GM19455 (cell line): ENCODE data around the gene SPATA4.
"Not testable (repeated sequence)": the region's sequence is repeated elsewhere in the genome, so short reads cannot be mapped to it uniquely, and the experiment has no call there.

Experiments
- ATAC-seq: cut with Tn5 transposase; IDR thresholded peaks from one replicate; pipeline ENCODE4 v1.9.1; 2021; ENCODE audit not compliant: unreplicated experiment

SPATA4 gene

DNA sequence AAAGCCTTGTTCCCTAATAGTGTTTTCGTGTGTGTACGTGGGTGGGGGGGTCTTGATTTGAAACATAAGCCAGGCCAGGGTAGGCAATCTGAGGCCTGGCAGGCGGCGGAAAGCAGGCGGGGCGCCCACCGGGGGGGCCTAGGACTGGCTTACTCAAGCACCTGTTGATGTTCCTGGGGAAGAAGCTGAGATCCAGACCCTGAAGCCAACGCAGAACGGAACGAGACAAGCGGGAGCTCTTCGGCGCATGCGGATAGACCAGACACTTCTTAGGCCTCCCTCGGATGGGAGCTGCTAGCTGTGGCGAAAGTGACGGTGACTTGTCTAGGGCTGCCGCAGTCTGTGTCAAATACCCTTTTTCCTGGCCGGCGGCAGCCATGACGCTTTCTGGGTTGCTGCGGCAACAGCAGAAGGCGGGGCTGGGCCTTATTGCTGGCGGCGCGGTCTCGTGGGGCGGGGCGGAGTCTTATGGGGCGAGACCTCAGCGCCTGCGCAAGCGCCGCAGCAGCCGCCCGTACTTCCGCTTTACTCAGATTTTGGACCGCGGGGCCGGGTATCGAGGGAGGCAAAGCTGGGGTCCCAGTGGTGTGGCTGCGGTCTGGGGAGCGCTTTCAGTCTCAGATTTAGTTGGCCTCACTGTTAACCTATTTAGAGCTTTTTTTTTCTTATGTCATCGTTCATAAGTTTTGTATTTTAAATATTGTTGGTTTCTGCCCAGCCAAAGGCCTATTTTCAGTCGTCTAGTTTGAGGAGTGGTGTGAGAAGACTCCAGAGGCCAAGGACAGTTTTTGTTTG is at the start of gene SPATA4:
SPATA4 (minus strand) TSS at position 402 of the 795 bp plus-strand sequence; CDS start at position 379, 23 bp downstream.
- peak; percentile 97 for ATAC-seq

GRCh38 chr4:176242764-176243347 is 47.5 kb upstream of the SPATA4 start:
- no peak for ATAC-seq

- no peak for ATAC-seq
Measured at GRCh38 chr4:176241703-176242102, 46.3 kb upstream of the SPATA4 start.

GRCh38 chr4:176238826-176239225 is 43.4 kb upstream of the SPATA4 start:
- ATAC-seq = no peak

GRCh38 chr4:176238157-176238610 is 42.8 kb upstream of the SPATA4 start:
- no peak for ATAC-seq

DNA sequence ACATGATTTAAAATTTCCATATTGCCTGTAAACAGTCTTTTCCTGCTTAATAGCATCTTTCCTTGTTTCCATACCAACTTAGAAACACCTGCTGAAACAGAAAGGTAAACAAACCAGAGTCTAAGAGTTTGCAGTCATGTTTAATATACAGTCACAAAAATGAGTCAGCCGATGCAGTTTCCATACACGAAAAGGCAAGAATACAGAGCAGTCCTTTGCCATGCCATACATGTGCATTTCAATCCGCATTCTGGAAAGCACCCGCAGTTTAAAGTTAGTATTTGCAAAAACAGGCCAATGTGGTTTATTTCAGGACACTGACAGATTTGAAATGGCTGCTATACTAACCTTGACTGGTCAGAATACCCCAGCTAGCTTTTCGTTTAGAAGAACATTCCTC is 41.6 kb upstream of the SPATA4 start:
- ATAC-seq = no peak

DNA sequence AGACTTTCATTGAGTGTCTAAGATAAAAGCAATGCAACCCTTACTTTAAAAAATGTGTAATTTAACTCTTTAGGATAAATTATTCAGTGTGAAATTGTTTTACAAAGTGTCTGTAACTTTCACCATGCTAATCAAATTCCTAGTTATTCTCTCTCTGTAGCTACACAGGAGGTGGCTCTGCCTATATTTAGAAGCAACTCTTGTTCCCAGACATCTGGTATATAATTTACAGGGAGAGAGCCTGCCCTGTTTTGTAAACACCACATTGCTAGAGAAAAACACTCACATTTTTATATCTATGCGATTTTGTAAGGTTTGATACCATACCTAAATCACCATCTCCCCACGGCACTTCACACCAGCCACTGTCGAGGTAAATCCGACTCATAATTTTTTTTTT is 35.5 kb upstream of the SPATA4 start:
- ATAC-seq = no peak

- no peak for ATAC-seq
Measured at GRCh38 chr4:176229645-176230044, 34.3 kb upstream of the SPATA4 start.

- ATAC-seq = no peak
Measured at GRCh38 chr4:176226736-176227135, 31.4 kb upstream of the SPATA4 start.

- ATAC-seq = no peak
Measured at GRCh38 chr4:176223561-176223960, 28.2 kb upstream of the SPATA4 start.

- no peak for ATAC-seq
Measured at GRCh38 chr4:176222149-176222548, 26.8 kb upstream of the SPATA4 start.

DNA sequence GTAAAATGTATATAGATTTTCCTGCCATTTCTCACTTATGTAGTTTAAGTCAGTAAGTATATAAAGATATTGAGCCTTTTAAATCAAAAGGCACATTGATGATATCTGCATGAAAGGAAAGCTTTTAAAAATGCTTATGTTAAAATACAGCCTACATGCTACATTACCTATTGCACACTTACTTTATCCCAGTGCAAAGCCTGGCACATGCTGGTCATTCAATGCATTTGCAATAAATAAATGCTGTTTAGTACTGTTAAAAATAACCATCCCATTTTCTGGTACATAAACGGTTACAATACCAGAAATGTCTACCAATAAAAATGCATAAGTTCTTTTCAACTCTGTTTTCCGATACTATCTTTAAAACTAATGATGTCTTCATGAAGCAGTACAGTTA is 22.1 kb upstream of the SPATA4 start:
- ATAC-seq = no peak

- ATAC-seq = not testable (repeated sequence)
Measured at GRCh38 chr4:176212351-176212750, 17.0 kb upstream of the SPATA4 start.

DNA sequence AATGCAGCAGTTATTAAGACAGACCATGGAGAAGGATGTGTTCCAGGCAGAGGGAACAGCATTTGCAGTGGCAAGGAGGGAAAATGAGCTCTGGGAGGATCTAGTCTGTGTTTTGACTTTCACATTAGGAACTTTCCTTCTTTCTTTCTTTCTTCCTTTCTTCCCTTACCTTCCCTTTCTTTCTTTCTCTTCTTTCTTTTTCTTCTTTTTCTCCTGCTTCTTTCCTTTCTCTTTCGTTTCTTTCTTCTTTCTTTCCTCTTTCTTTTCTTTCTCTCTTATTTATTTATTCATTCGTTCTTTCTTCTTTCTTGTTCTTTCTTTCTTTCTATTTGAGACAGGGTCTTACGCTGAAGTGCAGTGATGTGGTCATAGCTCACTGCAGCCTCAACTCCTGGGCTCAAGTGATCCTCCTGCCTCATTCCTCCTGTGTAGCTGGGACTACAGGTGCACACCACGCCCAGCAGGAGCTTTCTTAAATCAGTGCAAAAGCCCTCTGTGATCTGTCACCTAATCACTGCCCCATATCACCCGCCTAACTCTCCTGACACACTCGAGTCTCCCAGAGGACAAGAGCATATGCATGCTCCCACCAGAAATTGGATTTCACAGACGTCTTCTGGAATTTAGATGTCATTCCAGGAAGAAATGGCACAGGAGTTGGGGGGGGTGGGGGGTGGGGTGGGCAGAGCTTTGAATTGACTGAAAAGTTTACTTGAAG is 15.4 kb upstream of the SPATA4 start:
- no peak for ATAC-seq

GRCh38 chr4:176210101-176210500 is 14.7 kb upstream of the SPATA4 start:
- no peak for ATAC-seq

GRCh38 chr4:176209535-176209934 is 14.2 kb upstream of the SPATA4 start:
- ATAC-seq = no peak

GRCh38 chr4:176207839-176208238 is 12.5 kb upstream of the SPATA4 start:
- ATAC-seq = no peak

DNA sequence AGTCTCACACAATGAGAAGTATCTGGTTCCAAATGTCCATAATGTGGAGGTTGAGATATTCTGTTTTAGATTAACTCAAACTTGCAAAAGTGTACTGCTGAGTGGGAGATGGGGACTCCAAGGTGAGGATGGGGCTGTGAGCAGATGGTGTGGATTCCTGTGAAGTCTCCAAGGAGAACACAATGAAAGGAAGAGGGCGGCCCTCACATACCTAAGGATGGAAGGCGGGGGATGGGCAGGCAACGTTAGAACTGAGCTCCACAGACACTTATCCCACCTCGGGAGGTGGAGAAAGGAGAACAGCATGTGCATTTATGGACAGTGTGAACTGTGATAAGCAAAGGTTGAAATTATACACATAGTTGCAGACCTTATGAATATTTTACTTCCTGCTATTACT is 9.9 kb upstream of the SPATA4 start:
- no peak for ATAC-seq

DNA sequence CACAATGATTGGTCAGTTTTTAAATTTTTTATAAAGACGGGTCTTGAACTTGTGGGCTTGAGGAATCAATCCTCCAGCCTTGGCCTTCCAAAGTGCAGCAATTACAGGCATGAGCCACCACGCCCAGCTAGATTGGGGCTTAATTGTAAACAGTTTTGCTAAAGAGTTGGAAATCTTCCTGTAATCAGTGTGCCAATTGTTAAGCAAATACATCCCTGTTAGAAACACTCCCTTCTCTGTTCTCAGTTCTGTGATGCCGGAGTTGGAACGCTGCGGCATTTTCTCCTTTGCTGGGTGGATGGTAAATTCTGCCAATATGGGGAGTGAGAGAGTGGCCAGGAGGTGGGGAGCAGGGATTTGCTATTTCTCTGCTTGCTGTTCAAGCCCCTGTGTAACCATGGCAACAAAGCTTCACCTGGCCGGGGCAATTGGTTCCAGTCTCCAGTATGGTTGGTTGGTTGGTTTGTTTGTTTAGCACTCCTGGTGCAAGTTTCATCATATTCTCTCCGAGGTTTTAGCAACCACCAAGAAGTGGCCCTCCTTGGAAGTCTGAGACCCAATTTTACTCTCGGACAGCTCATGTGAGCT is 3.0 kb upstream of the SPATA4 start:
- no peak for ATAC-seq

DNA sequence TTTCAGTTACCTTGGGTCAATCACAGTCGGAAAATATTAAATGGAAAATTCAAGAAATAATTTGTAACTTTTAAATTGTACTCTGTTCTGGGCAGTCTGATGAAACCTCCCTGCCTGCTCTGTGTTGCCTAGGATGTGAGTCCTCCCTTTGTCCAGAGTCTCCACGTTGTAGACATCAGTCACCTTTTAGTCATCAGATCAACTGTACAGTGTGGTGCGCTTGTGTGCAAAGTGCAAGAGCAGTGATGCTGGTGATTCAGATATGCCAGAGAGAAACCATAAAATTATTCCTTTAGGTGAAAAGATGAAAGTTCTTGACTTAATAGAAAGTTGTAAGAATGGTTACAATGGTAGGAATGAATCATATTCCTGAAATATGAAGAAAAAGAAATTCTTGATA is 1.4 kb downstream of the SPATA4 start:
- ATAC-seq = no peak

- no peak for ATAC-seq
Measured at GRCh38 chr4:176193126-176193525, 2.3 kb downstream of the SPATA4 start.

DNA sequence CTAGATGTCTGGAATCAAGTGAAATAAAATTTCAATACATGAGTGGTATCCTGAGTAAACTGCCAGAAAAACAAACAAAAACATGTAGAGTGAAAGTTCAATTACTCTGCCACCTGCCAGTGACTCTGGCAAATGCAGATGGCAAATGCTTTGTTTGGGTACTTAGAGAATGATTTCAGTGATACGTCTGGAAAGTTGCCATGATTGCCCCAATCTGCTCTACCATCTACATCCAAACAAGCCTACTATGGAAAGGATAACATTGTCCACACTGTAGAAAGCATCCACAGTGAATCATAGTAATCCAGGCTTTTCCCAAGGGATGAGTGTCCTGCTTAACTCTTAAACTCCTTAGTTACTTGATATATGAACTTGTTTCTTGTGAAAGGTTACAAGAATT is 3.4 kb downstream of the SPATA4 start:
- no peak for ATAC-seq
